Cardiac muscle cell (in vitro differentiated cells and primary cell): ENCODE results near the gene SLC1A4. TPM values are rescaled to one million over a fixed set of nuclear protein-coding genes. Genes with fewer than 3 reads are reported as not detected.
A peak's percentile ranks its signal among the peaks of the same experiment; 100 is the strongest.

Experiments
- DNase-seq, 2 donors: peaks; one replicate each; pipeline versions ENCODE4 v3.0.0 to v3.0.0-alpha.2; 2010 to 2017; ENCODE audit warnings: low read depth in 1 of 2, low spot score in 1 of 2
- H3K27ac ChIP-seq: fragments of 200-600 bp; sonication (generic); 2 replicates; pipeline ENCODE4 v1.5.1; 2016
- H3K27me3 ChIP-seq: fragments of 200-600 bp; sonication (generic); 2 replicates; pipeline ENCODE4 v1.6.0; 2016; ENCODE audit warnings: control low read depth
- H3K36me3 ChIP-seq: fragments of 200-600 bp; sonication (generic); 2 replicates; pipeline ENCODE4 v1.5.1; 2016; ENCODE audit warnings: control low read depth
- H3K4me1 ChIP-seq: fragments of 200-600 bp; sonication (generic); 2 replicates; pipeline ENCODE4 v1.8.1; 2017; ENCODE audit warnings: low read depth, mild to moderate bottlenecking, mixed run types
- H3K4me3 ChIP-seq: fragments of 200-600 bp; sonication (generic); 2 replicates; pipeline ENCODE4 v1.5.1; 2016; ENCODE audit warnings: mild to moderate bottlenecking
- H3K9me3 ChIP-seq: fragments of 200-600 bp; sonication (generic); 2 replicates; pipeline ENCODE4 v1.5.1; 2017; ENCODE audit warnings: low read depth, mild to moderate bottlenecking, control low read depth
- CTCF ChIP-seq: IDR thresholded peaks from 2 replicates; pipeline ENCODE4 v1.5.1; 2012; ENCODE audit warnings: low read depth, mild to moderate bottlenecking, low read length
- polyA plus RNA-seq: library from polyadenylated mRNA; unstranded; fragments of >200 nt; fragmentation: Nextera tagmentation; extraction: Ambion mirVana; gene quantifications from 2 replicates; pipeline ENCODE4 v1.2.1, GENCODE V29; 2016
- total RNA-seq: library from RNA; depleted of rRNA; stranded (reverse); fragments of >200 nt; gene quantifications from 2 replicates; pipeline ENCODE4 v1.2.3, GENCODE V29; 2016

Gene SLC1A4
- total and polyA plus RNA-seq, 2 experiments from 2014 or later, result 31.7 to 37.1 TPM

GRCh38 chr2:65013776-65014175, 24.6 kb downstream of the SLC1A4 start:
- Histone ChIP-seq H3K4me3 (no peak overlapping the region), H3K27ac (no peak overlapping the region), H3K27me3 (no peaks in the 10 kb centered on the region), H3K9me3 (no peaks in the 10 kb centered on the region), H3K36me3 (no peaks in the 10 kb centered on the region), H3K4me1 (no peaks in the 10 kb centered on the region)
- DNase-seq, result no peak
- TF ChIP-seq CTCF, result no peak

GRCh38 chr2:65015731-65016130, 26.5 kb downstream of the SLC1A4 start:
- Histone ChIP-seq H3K9me3 (no peaks in the 10 kb centered on the region), H3K36me3 (peaks cover 4% of the 10 kb centered on the region), H3K27ac (no peak overlapping the region), H3K4me3 (no peak overlapping the region), H3K27me3 (no peaks in the 10 kb centered on the region), H3K4me1 (no peaks in the 10 kb centered on the region)
- TF ChIP-seq CTCF, result no peak
- DNase-seq, result no peak

DNA sequence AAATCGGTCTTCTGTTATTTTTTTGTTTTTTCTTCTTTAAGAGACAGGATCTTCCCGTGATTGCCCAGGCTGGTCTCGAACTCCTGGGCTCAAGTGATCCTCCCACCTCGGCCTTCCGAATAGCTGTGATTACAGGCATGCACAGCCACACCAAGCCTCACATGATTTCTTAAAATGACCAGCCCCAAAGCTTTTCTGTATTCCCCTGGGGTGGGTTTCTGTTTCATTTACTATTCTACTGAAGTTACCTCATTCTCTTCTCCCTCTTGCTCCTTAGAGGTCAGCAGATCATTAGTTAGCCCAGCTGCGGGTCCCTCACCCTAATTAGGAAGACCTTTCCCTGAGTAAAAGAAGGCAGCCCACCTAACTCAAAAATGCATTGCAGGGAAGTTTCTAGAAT, 27.6 kb downstream of the SLC1A4 start:
- Histone ChIP-seq H3K4me3 (no peak overlapping the region), H3K9me3 (no peaks in the 10 kb centered on the region), H3K36me3 (peaks cover 10% of the 10 kb centered on the region), H3K27ac (no peak overlapping the region), H3K4me1 (peaks cover 5% of the 10 kb centered on the region), H3K27me3 (no peaks in the 10 kb centered on the region)
- DNase-seq, result no peak
- TF ChIP-seq CTCF, result no peak

- peak; percentile 16 for TF ChIP-seq CTCF
These were observed 28.1 kb downstream of the SLC1A4 start for GRCh38 chr2:65017335-65017734.

GRCh38 chr2:65018141-65018582, 29.0 kb downstream of the SLC1A4 start:
- no peak for TF ChIP-seq CTCF
- H3K27me3 ChIP-seq, result no peaks in the 10 kb centered on the region
- peaks cover 10% of the 10 kb centered on the region for H3K36me3 ChIP-seq
- H3K4me1 ChIP-seq, result peaks cover 13% of the 10 kb centered on the region
- no peak overlapping the region for H3K4me3 ChIP-seq
- no peak for DNase-seq
- H3K9me3 ChIP-seq, result no peaks in the 10 kb centered on the region
- H3K27ac ChIP-seq, result no peak overlapping the region

More at GRCh38 chr2:65017335-65017734, 28.1 kb downstream of the SLC1A4 start:
- peak in 1 of 2 donors; percentile 35 for DNase-seq
- H3K27ac ChIP-seq, result no peak overlapping the region
- H3K27me3 ChIP-seq, result no peaks in the 10 kb centered on the region
- H3K4me3 ChIP-seq, result no peak overlapping the region
- no peaks in the 10 kb centered on the region for H3K9me3 ChIP-seq
- H3K4me1 ChIP-seq, result peaks cover 7% of the 10 kb centered on the region
- H3K36me3 ChIP-seq, result peaks cover 10% of the 10 kb centered on the region

DNA sequence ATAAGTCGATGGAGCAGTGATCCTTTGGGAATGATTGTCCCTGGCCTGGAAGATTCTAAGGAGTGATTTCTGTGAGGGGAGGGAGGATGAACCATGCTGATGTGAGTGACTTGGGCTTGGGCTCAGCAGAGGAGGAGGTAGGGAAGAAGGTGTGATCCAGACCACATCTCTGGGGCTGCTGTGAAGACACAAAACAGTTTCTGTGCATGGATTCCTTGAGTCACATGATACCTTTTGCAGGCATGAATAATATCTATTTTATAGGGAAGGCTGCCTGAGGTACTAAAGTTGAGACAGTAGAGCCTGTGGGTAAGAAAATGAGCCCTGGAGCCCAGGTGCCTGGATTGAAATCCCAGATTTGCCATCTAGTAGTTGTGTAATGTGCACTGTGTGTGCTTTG, 29.8 kb downstream of the SLC1A4 start:
- peaks cover 10% of the 10 kb centered on the region for H3K36me3 ChIP-seq

More for the DNA sequence above, 29.8 kb downstream of the SLC1A4 start:
- peaks cover 13% of the 10 kb centered on the region for H3K4me1 ChIP-seq
- H3K27ac ChIP-seq, result no peak overlapping the region
- H3K9me3 ChIP-seq, result no peaks in the 10 kb centered on the region
- no peaks in the 10 kb centered on the region for H3K27me3 ChIP-seq
- DNase-seq, result no peak
- no peak for TF ChIP-seq CTCF
- no peak overlapping the region for H3K4me3 ChIP-seq
